Keratinocyte (primary cell): ENCODE data around the gene ITGAE.

ENCODE experiments used
- CTCF ChIP-seq, 3 experiments: IDR thresholded peaks in 1 of 3; conservative IDR thresholded peaks in 1 of 3; optimal IDR thresholded peaks in 1 of 3; 2 replicates in 2 of 3; 3 replicates in 1 of 3; pipeline versions ENCODE3 to v1.5.1; 2011; ENCODE audit warnings: low read length in 3 of 3, mild to moderate bottlenecking in 3 of 3, moderate library complexity in 2 of 3, control low read depth in 1 of 3, inconsistent platforms in 1 of 3; ENCODE audit not compliant: insufficient read depth in 2 of 3; ENCODE audit errors: extremely low read depth in 1 of 3
- EZH2 ChIP-seq: IDR thresholded peaks from one replicate; pipeline ENCODE4 v1.6.1; 2012; ENCODE audit warnings: inconsistent platforms, mild to moderate bottlenecking, low read length, moderate library complexity

- TF ChIP-seq CTCF (optimal IDR thresholded peaks at IDR 0.05 in 1 of 3, IDR thresholded peaks at IDR 0.05 in 1 of 3, conservative IDR thresholded peaks at IDR 0.05 in 1 of 3; ENCODE audit: extremely low read depth in 1 of 3, insufficient read depth in 2 of 3, low read length in 3 of 3): no peak
- TF ChIP-seq EZH2: no peak
Observed at GRCh38 chr17:3814361-3814760, 13.4 kb upstream of the ITGAE start.
